Lower lobe of right lung (tissue), 2 donors: Measurements from ENCODE around the gene RELN. TPM values are rescaled to one million over a fixed set of nuclear protein-coding genes. Genes with fewer than 3 reads are reported as not detected.

Experiments used
- ATAC-seq, 2 donors: fragments of 200-7000 bp; cut with Tn5 transposase; one replicate each; pipeline ENCODE4 v1.9.1; 2020 to 2022; ENCODE audit warnings: mild to moderate bottlenecking in 2 of 2, moderate library complexity in 2 of 2
- DNase-seq: peaks from one replicate; pipeline ENCODE4 v3.0.0-alpha.2; 2020
- H3K27ac ChIP-seq: fragments of 200-600 bp; one replicate; pipeline ENCODE4 v1.8.0; 2022
- H3K27me3 ChIP-seq: fragments of 200-600 bp; one replicate; pipeline ENCODE4 v1.8.0; 2022; ENCODE audit warnings: low read depth
- H3K36me3 ChIP-seq: fragments of 200-600 bp; one replicate; pipeline ENCODE4 v1.8.0; 2022; ENCODE audit warnings: mild to moderate bottlenecking
- H3K4me1 ChIP-seq: fragments of 200-600 bp; one replicate; pipeline ENCODE4 v1.8.0; 2022
- H3K4me3 ChIP-seq: fragments of 200-600 bp; one replicate; pipeline ENCODE4 v1.8.0; 2022; ENCODE audit warnings: mild to moderate bottlenecking
- H3K9me3 ChIP-seq: fragments of 200-600 bp; one replicate; pipeline ENCODE4 v1.8.0; 2022
- CTCF ChIP-seq: fragments of 200-600 bp; IDR thresholded peaks from one replicate; pipeline ENCODE4 v1.8.0; 2022; ENCODE audit warnings: antibody characterized with exemption, mild to moderate bottlenecking
- intact Hi-C: fragments of 100-400 bp; cut with DNase I; formaldehyde crosslinking; loops from one replicate; pipeline ENCODE4 v1.11.0; 2022
- total RNA-seq: library from RNA; stranded (reverse); fragmentation: NEBNext Ultra II Directional; extraction: Animal tissue kit (Norgen Biotek cat#: 25700); gene quantifications from one replicate; pipeline ENCODE4 v1.2.1, GENCODE V29; 2021
- donor health status: DM: no; HTN: yes; CAD: no; lungs with severe emphysema.

Gene RELN
- total RNA-seq, 1 donor from 2014 or later, result 3.7 TPM

GRCh38 chr7:104032486-104032885 lies 43.0 kb upstream of the RELN start:
- ATAC-seq (no peak), DNase-seq (no peak)
- Histone ChIP-seq H3K4me1 (no peaks in the 10 kb centered on the region), H3K4me3 (no peak overlapping the region), H3K36me3 (no peaks in the 10 kb centered on the region), H3K27ac (no peak overlapping the region), H3K27me3 (no peaks in the 10 kb centered on the region), H3K9me3 (no peaks in the 10 kb centered on the region)
- TF ChIP-seq CTCF, result no peak
- intact Hi-C loops, result no loop called here

GRCh38 chr7:104029765-104030164 lies 40.3 kb upstream of the RELN start:
- intact Hi-C loops, result no loop called here
- Histone ChIP-seq H3K27me3 (no peaks in the 10 kb centered on the region), H3K36me3 (no peaks in the 10 kb centered on the region), H3K4me3 (no peak overlapping the region), H3K9me3 (no peaks in the 10 kb centered on the region), H3K4me1 (no peaks in the 10 kb centered on the region), H3K27ac (no peak overlapping the region)
- ATAC-seq (no peak), DNase-seq (no peak)
- TF ChIP-seq CTCF, result no peak

GRCh38 chr7:104024632-104025031 lies 35.2 kb upstream of the RELN start:
- Histone ChIP-seq H3K4me3 (no peak overlapping the region), H3K9me3 (no peaks in the 10 kb centered on the region), H3K4me1 (no peaks in the 10 kb centered on the region), H3K36me3 (no peaks in the 10 kb centered on the region), H3K27ac (no peak overlapping the region), H3K27me3 (no peaks in the 10 kb centered on the region)
- no peak for ATAC-seq
- DNase-seq, result no peak
- intact Hi-C loops, result no loop called here
- TF ChIP-seq CTCF, result no peak

DNA sequence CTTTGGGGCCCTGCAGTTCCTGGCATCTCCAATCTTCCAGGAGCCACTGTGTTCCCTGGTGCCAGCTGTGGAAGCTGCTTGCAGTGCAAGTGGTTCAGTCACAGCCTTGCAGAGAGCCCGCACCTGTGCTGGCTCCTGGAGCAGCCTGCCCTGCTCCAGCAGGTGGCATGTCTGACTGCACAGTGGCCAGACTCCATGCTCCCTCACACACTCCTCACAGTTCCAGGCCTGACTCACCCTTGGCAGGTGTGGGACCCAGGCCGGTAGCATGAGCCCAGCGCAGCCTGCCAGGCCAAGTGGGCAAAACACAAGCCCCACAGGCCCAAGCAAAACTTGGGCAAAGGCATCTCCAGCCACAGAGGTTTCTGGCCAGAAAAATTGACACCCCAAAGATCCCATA lies 33.6 kb upstream of the RELN start:
- intact Hi-C loops, result no loop called here
- no peaks in the 10 kb centered on the region for H3K4me1 ChIP-seq
- TF ChIP-seq CTCF, result no peak
- H3K9me3 ChIP-seq, result no peaks in the 10 kb centered on the region
- H3K27me3 ChIP-seq, result no peaks in the 10 kb centered on the region
- no peaks in the 10 kb centered on the region for H3K36me3 ChIP-seq
- no peak overlapping the region for H3K27ac ChIP-seq
- DNase-seq, result no peak
- ATAC-seq, result no peak
- no peak overlapping the region for H3K4me3 ChIP-seq

DNA sequence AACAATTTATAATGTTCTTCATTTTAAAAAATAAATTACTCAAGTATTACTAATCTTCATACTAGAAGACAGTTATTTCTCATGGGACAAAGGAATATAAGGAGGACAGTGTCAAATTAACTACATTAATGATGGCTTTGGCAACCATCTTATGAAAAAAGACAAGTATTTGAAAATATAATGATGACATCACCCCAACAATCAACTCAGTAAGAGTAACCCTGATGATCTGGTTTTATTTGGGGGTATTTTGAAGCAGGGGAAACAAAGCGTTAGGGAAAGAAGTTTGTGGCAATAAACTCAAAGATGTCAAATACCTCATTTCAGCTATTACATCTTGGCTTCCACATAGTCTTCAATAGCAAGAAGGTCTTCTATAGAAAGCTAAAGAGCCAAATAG lies 29.0 kb upstream of the RELN start:
- Histone ChIP-seq H3K4me1 (no peaks in the 10 kb centered on the region), H3K9me3 (no peaks in the 10 kb centered on the region), H3K27ac (no peak overlapping the region), H3K4me3 (no peak overlapping the region), H3K27me3 (no peaks in the 10 kb centered on the region), H3K36me3 (no peaks in the 10 kb centered on the region)
- intact Hi-C loops, result no loop called here
- no peak for ATAC-seq
- no peak for DNase-seq
- no peak for TF ChIP-seq CTCF

GRCh38 chr7:104017001-104017400 lies 27.5 kb upstream of the RELN start:
- DNase-seq, result no peak
- Histone ChIP-seq H3K27me3 (no peaks in the 10 kb centered on the region), H3K36me3 (no peaks in the 10 kb centered on the region), H3K9me3 (no peaks in the 10 kb centered on the region), H3K27ac (no peak overlapping the region), H3K4me1 (no peaks in the 10 kb centered on the region), H3K4me3 (no peak overlapping the region)
- no peak for ATAC-seq
- TF ChIP-seq CTCF, result no peak
- intact Hi-C loops, result no loop called here
